HepG2 (cell line): ENCODE data around the gene AKAP10. TPM values are rescaled to one million over a fixed set of nuclear protein-coding genes. Genes with fewer than 3 reads are reported as not detected.

ENCODE experiments used
- ATAD3A ChIP-seq: sonication (generic); formaldehyde crosslinking; IDR thresholded peaks from 2 replicates; pipeline ENCODE4 v1.4.0; 2020; ENCODE audit warnings: missing genetic modification reagents
- CCDC6 ChIP-seq: sonication (generic); formaldehyde crosslinking; IDR thresholded peaks from 2 replicates; pipeline ENCODE4 v1.8.1; 2022; ENCODE audit warnings: mild to moderate bottlenecking, missing genetic modification reagents, moderate library complexity
- DZIP1 ChIP-seq: sonication (generic); formaldehyde crosslinking; IDR thresholded peaks from 2 replicates; pipeline ENCODE4 v1.5.0; 2020; ENCODE audit warnings: mild to moderate bottlenecking, missing genetic modification reagents
- FOXA1 ChIP-seq, 2 experiments: fragments of 450-650 bp in 1 of 2; sonication (generic) in 1 of 2; formaldehyde crosslinking in 1 of 2; IDR thresholded peaks; 2 replicates each; pipeline versions ENCODE4 v1.4.0 to v1.6.1; 2016 to 2020; ENCODE audit warnings: missing genetic modification reagents in 1 of 2
- HNRNPLL ChIP-seq: fragments of 200-400 bp; formaldehyde crosslinking; IDR thresholded peaks from 2 replicates; pipeline ENCODE4 v1.6.1; 2017; ENCODE audit warnings: mild to moderate bottlenecking, low read depth, low read length; ENCODE audit not compliant: poor library complexity, severe bottlenecking
- KAT7 ChIP-seq: IDR thresholded peaks from 2 replicates; pipeline ENCODE4 v1.6.1; 2018; ENCODE audit warnings: borderline replicate concordance, missing compliant biosample characterization
- NR2F6 ChIP-seq, 2 experiments: IDR thresholded peaks; 2 replicates each; pipeline ENCODE4 v1.6.1; 2016; ENCODE audit warnings: antibody characterized with exemption in 1 of 2, mild to moderate bottlenecking in 1 of 2
- RAD21 ChIP-seq: fragments of 450-650 bp; formaldehyde crosslinking; IDR thresholded peaks from 2 replicates; pipeline ENCODE4 v1.5.0; 2020; ENCODE audit warnings: mild to moderate bottlenecking
- SIN3B ChIP-seq: fragments of 150-350 bp; IDR thresholded peaks from 2 replicates; pipeline ENCODE4 v1.6.1; 2014; ENCODE audit warnings: low read length
- SP4 ChIP-seq: sonication (generic); formaldehyde crosslinking; IDR thresholded peaks from 2 replicates; pipeline ENCODE4 v1.8.1; 2023; ENCODE audit warnings: mild to moderate bottlenecking, missing genetic modification reagents
- SRSF4 ChIP-seq: fragments of 200-400 bp; formaldehyde crosslinking; IDR thresholded peaks from one replicate; pipeline ENCODE4 v1.6.1; 2018; ENCODE audit warnings: mild to moderate bottlenecking, low read depth, low read length, moderate library complexity; ENCODE audit not compliant: poor library complexity, severe bottlenecking
- ZC3H13 ChIP-seq: sonication (generic); formaldehyde crosslinking; IDR thresholded peaks from 2 replicates; pipeline ENCODE4 v1.8.1; 2023; ENCODE audit warnings: mild to moderate bottlenecking, missing genetic modification reagents, moderate library complexity
- ZFP36L2 ChIP-seq: sonication (generic); formaldehyde crosslinking; IDR thresholded peaks from 2 replicates; pipeline ENCODE4 v1.4.0; 2020; ENCODE audit warnings: missing genetic modification reagents
- ZMAT3 ChIP-seq: sonication (generic); formaldehyde crosslinking; conservative IDR thresholded peaks from 2 replicates; pipeline ENCODE4 v1.7.0; 2021; ENCODE audit warnings: missing genetic modification reagents
- ZNF138 ChIP-seq: sonication (generic); formaldehyde crosslinking; IDR thresholded peaks from 2 replicates; pipeline ENCODE4 v1.5.0; 2020; ENCODE audit warnings: mild to moderate bottlenecking, low read depth, missing genetic modification reagents
- ZNF280D ChIP-seq: sonication (generic); formaldehyde crosslinking; IDR thresholded peaks from 2 replicates; pipeline ENCODE4 v1.5.1; 2020; ENCODE audit warnings: mild to moderate bottlenecking, missing genetic modification reagents
- ZNF607 ChIP-seq: sonication (generic); formaldehyde crosslinking; IDR thresholded peaks from 2 replicates; pipeline ENCODE4 v1.5.1; 2020; ENCODE audit warnings: missing genetic modification reagents, mild to moderate bottlenecking, borderline replicate concordance
- ZNF615 ChIP-seq: sonication (generic); formaldehyde crosslinking; IDR thresholded peaks from 2 replicates; pipeline ENCODE4 v1.5.0; 2020; ENCODE audit warnings: mild to moderate bottlenecking, missing genetic modification reagents, borderline replicate concordance
- ZNF747 ChIP-seq: sonication (generic); formaldehyde crosslinking; IDR thresholded peaks from 2 replicates; pipeline ENCODE4 v1.8.1; 2023; ENCODE audit warnings: missing genetic modification reagents, mild to moderate bottlenecking, borderline replicate concordance
- ZNF878 ChIP-seq: sonication (generic); formaldehyde crosslinking; IDR thresholded peaks from 2 replicates; pipeline ENCODE4 v1.8.1; 2023; ENCODE audit warnings: mild to moderate bottlenecking, missing genetic modification reagents, moderate library complexity
- polyA plus RNA-seq, 8 experiments: library from polyadenylated mRNA; depleted of rRNA in 3 of 8; stranded (reverse) in 7 of 8; unstranded in 1 of 8; fragments of >200 nt; fragmentation: Illumina TruSeq in 4 of 8; extraction: Trizol in 4 of 8; gene quantifications; 2 replicates each; pipeline versions ENCODE4 v1.2.1 to v1.2.3, GENCODE V29; 2011 to 2016; ENCODE audit warnings: low read depth in 4 of 8, missing spikeins in 1 of 8, mixed read lengths in 1 of 8; ENCODE audit not compliant: insufficient read depth in 1 of 8
- total RNA-seq, 5 experiments: library from RNA; depleted of rRNA; stranded (reverse); fragments of >200 nt; fragmentation: Illumina TruSeq; extraction: Trizol; gene quantifications; 2 replicates each; pipeline ENCODE4 v1.2.3, GENCODE V29; 2016; ENCODE audit warnings: low read depth in 1 of 5
- TF ChIP-seq, protein P1 (sequence below): IDR thresholded peaks from 2 replicates; pipeline ENCODE4 v1.6.1; 2018; ENCODE audit warnings: missing genetic modification reagents, mild to moderate bottlenecking, missing compliant biosample characterization
- TF ChIP-seq, protein P2 (sequence below): IDR thresholded peaks from 2 replicates; pipeline ENCODE4 v1.6.1; 2016

Gene AKAP10
- total and polyA plus RNA-seq, 2 of the 13 experiments (the other 11 are each of a cell fraction or from before 2014, with no cell fraction given), result 17.6 to 21.7 TPM

DNA sequence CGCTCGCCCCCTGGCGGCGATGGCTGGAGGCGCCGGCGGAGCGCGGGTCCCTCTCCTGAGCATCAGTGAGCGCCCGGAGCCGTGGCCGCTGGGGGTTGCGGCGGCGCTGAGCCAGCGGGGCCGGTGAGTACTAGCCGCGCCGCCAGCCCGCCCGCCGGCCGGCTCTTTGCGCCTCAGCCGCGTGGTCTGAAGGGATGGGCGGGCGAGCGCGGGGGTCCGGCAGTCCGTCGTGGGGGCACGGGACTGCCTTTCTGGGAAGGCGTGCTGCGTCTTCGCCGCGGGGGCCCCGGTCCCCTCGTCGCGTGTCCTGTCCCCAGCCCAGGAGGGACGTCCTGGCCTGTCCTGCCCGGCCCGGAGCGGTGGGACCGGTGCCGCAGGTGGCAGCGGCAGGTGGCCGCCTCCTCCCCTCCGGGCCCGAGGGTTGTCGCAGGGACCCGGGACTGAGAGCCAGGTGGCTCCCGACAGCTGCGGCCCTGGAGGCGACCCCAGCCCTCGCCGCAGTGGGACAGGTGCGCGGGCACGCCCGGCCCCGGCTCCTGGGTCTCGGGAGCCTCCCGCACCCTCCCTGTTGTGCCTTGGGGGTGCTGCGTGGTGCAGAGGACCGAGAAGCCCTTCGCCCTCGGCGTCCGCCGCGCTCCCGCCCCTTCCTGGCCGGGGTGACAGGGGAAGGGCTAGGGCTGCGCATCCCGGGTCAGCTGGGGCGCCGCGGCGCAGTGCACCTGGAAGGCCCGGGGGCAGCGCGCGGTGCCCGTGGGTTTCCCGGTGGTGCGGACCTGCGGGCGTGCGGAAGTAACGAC lies 31.9 kb upstream of the AKAP10 start, which contains the start of gene SPECC1 (continued):
- TF ChIP-seq, protein P1, sequence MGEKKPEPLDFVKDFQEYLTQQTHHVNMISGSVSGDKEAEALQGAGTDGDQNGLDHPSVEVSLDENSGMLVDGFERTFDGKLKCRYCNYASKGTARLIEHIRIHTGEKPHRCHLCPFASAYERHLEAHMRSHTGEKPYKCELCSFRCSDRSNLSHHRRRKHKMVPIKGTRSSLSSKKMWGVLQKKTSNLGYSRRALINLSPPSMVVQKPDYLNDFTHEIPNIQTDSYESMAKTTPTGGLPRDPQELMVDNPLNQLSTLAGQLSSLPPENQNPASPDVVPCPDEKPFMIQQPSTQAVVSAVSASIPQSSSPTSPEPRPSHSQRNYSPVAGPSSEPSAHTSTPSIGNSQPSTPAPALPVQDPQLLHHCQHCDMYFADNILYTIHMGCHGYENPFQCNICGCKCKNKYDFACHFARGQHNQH (CRISPR knock-in tag), result no peak
- no peak for TF ChIP-seq ZNF607 (CRISPR knock-in tag)
- no peak for TF ChIP-seq ZFP36L2 (CRISPR knock-in tag)
- TF ChIP-seq, protein P2, sequence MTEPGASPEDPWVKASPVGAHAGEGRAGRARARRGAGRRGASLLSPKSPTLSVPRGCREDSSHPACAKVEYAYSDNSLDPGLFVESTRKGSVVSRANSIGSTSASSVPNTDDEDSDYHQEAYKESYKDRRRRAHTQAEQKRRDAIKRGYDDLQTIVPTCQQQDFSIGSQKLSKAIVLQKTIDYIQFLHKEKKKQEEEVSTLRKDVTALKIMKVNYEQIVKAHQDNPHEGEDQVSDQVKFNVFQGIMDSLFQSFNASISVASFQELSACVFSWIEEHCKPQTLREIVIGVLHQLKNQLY (CRISPR knock-in tag), result no peak
- no peak for TF ChIP-seq ZNF747 (CRISPR knock-in tag)
- TF ChIP-seq SP4 (CRISPR knock-in tag), result 0 out of 2 replicates have a peak, but pooled peaks have one; percentile 15
- no peak for TF ChIP-seq ZC3H13
- TF ChIP-seq ZNF138 (CRISPR knock-in tag), result no peak
- TF ChIP-seq FOXA1 (IDR thresholded peaks at IDR 0.05), result no peak
- TF ChIP-seq FOXA1 (CRISPR knock-in tag; IDR thresholded peaks at IDR 0.05), result no peak
- no peak for TF ChIP-seq ATAD3A (CRISPR knock-in tag)
- TF ChIP-seq ZNF280D (CRISPR knock-in tag), result no peak
- no peak for TF ChIP-seq KAT7
- no peak for TF ChIP-seq SRSF4
- no peak for TF ChIP-seq CCDC6 (CRISPR knock-in tag)
- no peak for TF ChIP-seq DZIP1
- no peak for TF ChIP-seq NR2F6 (IDR thresholded peaks at IDR 0.05)
- TF ChIP-seq NR2F6 (CRISPR knock-in tag; IDR thresholded peaks at IDR 0.05), result no peak
- peak; percentile 29 for TF ChIP-seq HNRNPLL
- TF ChIP-seq SIN3B, result no peak
- peak; percentile 61; the same call in 1 of the 2 replicates for TF ChIP-seq RAD21
- TF ChIP-seq ZNF615, result no peak
- TF ChIP-seq ZNF878, result no peak
- no peak for TF ChIP-seq ZMAT3 (CRISPR knock-in tag)
